ENCODE measurements around the gene HABP2.

DNA sequence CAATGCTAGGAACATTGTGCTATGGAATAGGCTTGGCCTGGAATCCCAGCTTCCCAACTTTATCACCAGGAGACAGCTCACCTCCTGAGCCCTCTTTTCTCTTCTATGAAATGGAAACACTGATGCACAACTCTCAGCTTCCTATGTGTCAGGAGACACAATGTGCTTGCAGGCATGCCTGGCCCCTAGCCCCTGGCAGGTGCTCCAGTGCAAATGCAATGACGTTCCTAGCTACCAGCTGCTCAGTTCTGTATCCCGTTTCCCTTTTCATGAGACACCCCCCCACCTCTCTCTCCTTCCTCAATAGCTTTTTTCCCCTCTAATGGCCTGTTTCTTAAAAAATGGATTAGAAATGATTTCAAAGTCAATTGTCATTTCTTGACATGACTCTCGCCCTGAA is 30.7 kb downstream of the HABP2 start:
- TF ChIP-seq, protein P1, sequence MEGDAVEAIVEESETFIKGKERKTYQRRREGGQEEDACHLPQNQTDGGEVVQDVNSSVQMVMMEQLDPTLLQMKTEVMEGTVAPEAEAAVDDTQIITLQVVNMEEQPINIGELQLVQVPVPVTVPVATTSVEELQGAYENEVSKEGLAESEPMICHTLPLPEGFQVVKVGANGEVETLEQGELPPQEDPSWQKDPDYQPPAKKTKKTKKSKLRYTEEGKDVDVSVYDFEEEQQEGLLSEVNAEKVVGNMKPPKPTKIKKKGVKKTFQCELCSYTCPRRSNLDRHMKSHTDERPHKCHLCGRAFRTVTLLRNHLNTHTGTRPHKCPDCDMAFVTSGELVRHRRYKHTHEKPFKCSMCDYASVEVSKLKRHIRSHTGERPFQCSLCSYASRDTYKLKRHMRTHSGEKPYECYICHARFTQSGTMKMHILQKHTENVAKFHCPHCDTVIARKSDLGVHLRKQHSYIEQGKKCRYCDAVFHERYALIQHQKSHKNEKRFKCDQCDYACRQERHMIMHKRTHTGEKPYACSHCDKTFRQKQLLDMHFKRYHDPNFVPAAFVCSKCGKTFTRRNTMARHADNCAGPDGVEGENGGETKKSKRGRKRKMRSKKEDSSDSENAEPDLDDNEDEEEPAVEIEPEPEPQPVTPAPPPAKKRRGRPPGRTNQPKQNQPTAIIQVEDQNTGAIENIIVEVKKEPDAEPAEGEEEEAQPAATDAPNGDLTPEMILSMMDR (conservative IDR thresholded peaks at IDR 0.05; ENCODE audit: low read depth, low read length): no peak
- TF ChIP-seq EZH2phosphoT487 (IDR thresholded peaks at IDR 0.05; ENCODE audit: borderline replicate concordance, low read length) (no peak), EZH2 (IDR thresholded peaks at IDR 0.05; ENCODE audit: low read length, unreplicated experiment) (no peak)

All from PC-3 (cell line).